CD14-positive monocyte (primary cell): Measurements from ENCODE around the gene TAF15. TPM values are rescaled to one million over a fixed set of nuclear protein-coding genes. Genes with fewer than 3 reads are reported as not detected.

ENCODE experiments used
- DNase-seq, 3 donors: peaks; one replicate each; pipeline ENCODE4 v3.0.0-alpha.2; 2011 to 2022
- H2AFZ ChIP-seq: 2 replicates; pipeline ENCODE4 v1.6.0; 2012; ENCODE audit warnings: mild to moderate bottlenecking, low read depth, low read length, inconsistent platforms; ENCODE audit not compliant: insufficient read depth, poor library complexity, severe bottlenecking
- H3K27ac ChIP-seq, 2 donors: 1 replicate in 1 of 2; 2 replicates in 1 of 2; pipeline ENCODE4 v1.5.1; 2012 to 2013; ENCODE audit warnings: low read length in 2 of 2, control low read depth in 1 of 2, inconsistent platforms in 1 of 2, low read depth in 1 of 2, mild to moderate bottlenecking in 1 of 2
- H3K27me3 ChIP-seq, 2 donors: one replicate each; pipeline versions ENCODE4 v1.6.0 to v1.6.1; 2011 to 2013; ENCODE audit warnings: low read length in 2 of 2; ENCODE audit not compliant: control insufficient read depth in 2 of 2, insufficient read depth in 2 of 2
- H3K36me3 ChIP-seq, 2 donors: replicated peaks in 1 of 2; 1 replicate in 1 of 2; 2 replicates in 1 of 2; pipeline versions ENCODE4 v1.5.1 to v1.6.1; 2012 to 2013; ENCODE audit warnings: low read length in 2 of 2, control low read depth in 1 of 2, inconsistent platforms in 1 of 2, mild to moderate bottlenecking in 1 of 2; ENCODE audit not compliant: insufficient read depth in 2 of 2, control insufficient read depth in 1 of 2
- H3K4me1 ChIP-seq, 2 donors: 1 replicate in 1 of 2; 2 replicates in 1 of 2; pipeline versions ENCODE4 v1.5.1 to v1.6.1; 2012 to 2013; ENCODE audit warnings: low read length in 2 of 2, control low read depth in 1 of 2, inconsistent platforms in 1 of 2, mild to moderate bottlenecking in 1 of 2, moderate library complexity in 1 of 2; ENCODE audit not compliant: insufficient read depth in 2 of 2, control insufficient read depth in 1 of 2
- H3K4me2 ChIP-seq: replicated peaks from 2 replicates; pipeline ENCODE3; 2012; ENCODE audit warnings: low read length, moderate library complexity, mild to moderate bottlenecking; ENCODE audit not compliant: poor library complexity, severe bottlenecking; ENCODE audit errors: extremely low read depth
- H3K4me3 ChIP-seq, 3 experiments: fragments of 200-600 bp in 1 of 3; sonication (generic) in 1 of 3; replicated peaks in 1 of 3; 1 replicate in 2 of 3; 2 replicates in 1 of 3; pipeline ENCODE4 v1.5.1; 2011 to 2013; ENCODE audit warnings: low read length in 3 of 3, mild to moderate bottlenecking in 3 of 3, control low read depth in 2 of 3, low read depth in 2 of 3, inconsistent platforms in 1 of 3, moderate library complexity in 1 of 3
- H3K79me2 ChIP-seq: 2 replicates; pipeline ENCODE4 v1.6.0; 2012; ENCODE audit warnings: mild to moderate bottlenecking, control low read depth, inconsistent platforms, low read length, moderate library complexity; ENCODE audit not compliant: insufficient read depth
- H3K9ac ChIP-seq: 2 replicates; pipeline ENCODE4 v1.6.0; 2017; ENCODE audit warnings: low read length, mild to moderate bottlenecking; ENCODE audit not compliant: insufficient read depth, poor library complexity, severe bottlenecking
- H3K9me3 ChIP-seq, 2 donors: replicated peaks in 1 of 2; 1 replicate in 1 of 2; 2 replicates in 1 of 2; pipeline versions ENCODE4 v1.5.1 to v1.6.1; 2012 to 2013; ENCODE audit warnings: low read length in 2 of 2, control low read depth in 1 of 2; ENCODE audit not compliant: control insufficient read depth in 1 of 2, insufficient read depth in 1 of 2
- H4K20me1 ChIP-seq: 2 replicates; pipeline ENCODE4 v1.6.0; 2012; ENCODE audit warnings: mild to moderate bottlenecking, low read length, control low read depth, moderate library complexity; ENCODE audit not compliant: insufficient read depth
- H3K27ac Mint-ChIP-seq, 7 donors: one replicate each; pipeline ENCODE4 v1.8.0; 2020; ENCODE audit warnings: mild to moderate bottlenecking in 7 of 7, mixed read lengths in 7 of 7, moderate library complexity in 6 of 7, inconsistent platforms in 2 of 7
- H3K27me3 Mint-ChIP-seq, 3 donors: one replicate each; pipeline ENCODE4 v1.8.0; 2021 to 2022; ENCODE audit warnings: low read depth in 3 of 3, mild to moderate bottlenecking in 3 of 3, mixed read lengths in 3 of 3, moderate library complexity in 3 of 3, inconsistent platforms in 1 of 3
- H3K36me3 Mint-ChIP-seq, 2 donors: one replicate each; pipeline ENCODE4 v1.8.0; 2020; ENCODE audit warnings: mixed read lengths in 2 of 2, inconsistent platforms in 1 of 2, mild to moderate bottlenecking in 1 of 2
- H3K4me1 Mint-ChIP-seq: one replicate; pipeline ENCODE4 v1.8.0; 2020; ENCODE audit warnings: mild to moderate bottlenecking, mixed read lengths
- H3K4me3 Mint-ChIP-seq, 2 donors: one replicate each; pipeline ENCODE4 v1.8.0; 2020; ENCODE audit warnings: mild to moderate bottlenecking in 2 of 2, mixed read lengths in 2 of 2, moderate library complexity in 1 of 2
- H3K9me3 Mint-ChIP-seq, 7 donors: one replicate each; pipeline ENCODE4 v1.8.0; 2020 to 2022; ENCODE audit warnings: mixed read lengths in 7 of 7, mild to moderate bottlenecking in 6 of 7, moderate library complexity in 6 of 7, inconsistent platforms in 2 of 7
- WGBS: methylation state at CpG from one replicate; pipeline ENCODE4 v1.1.5; 2013; ENCODE audit warnings: missing lambda C conversion rate; ENCODE audit not compliant: insufficient coverage; 5-methylcytosine and 5-hydroxymethylcytosine counted together
- intact Hi-C, 2 donors: fragments of 100-400 bp; cut with micrococcal nuclease; formaldehyde crosslinking; loops; one replicate each; pipeline versions ENCODE4 v1.15.0 to v1.15.1; 2023
- polyA plus RNA-seq, 3 donors: library from polyadenylated mRNA; depleted of rRNA in 1 of 3; unstranded in 2 of 3; stranded (reverse) in 1 of 3; fragments of 300-500 nt in 2 of 3; fragments of >200 nt in 1 of 3; fragmentation: Illumina TruSeq in 2 of 3; gene quantifications; 1 replicate in 2 of 3; 2 replicates in 1 of 3; pipeline ENCODE4 v1.2.3, GENCODE V29; 2012 to 2021
- TF ChIP-seq, protein P1 (sequence below): fragments of 200-600 bp; IDR thresholded peaks from one replicate; pipeline ENCODE4 v1.8.0; 2022; ENCODE audit warnings: antibody characterized with exemption, mild to moderate bottlenecking

The TAF15 gene
- polyA plus RNA-seq, 3 donors: 6.0 to 50.6 (median 16.3) TPM

DNA sequence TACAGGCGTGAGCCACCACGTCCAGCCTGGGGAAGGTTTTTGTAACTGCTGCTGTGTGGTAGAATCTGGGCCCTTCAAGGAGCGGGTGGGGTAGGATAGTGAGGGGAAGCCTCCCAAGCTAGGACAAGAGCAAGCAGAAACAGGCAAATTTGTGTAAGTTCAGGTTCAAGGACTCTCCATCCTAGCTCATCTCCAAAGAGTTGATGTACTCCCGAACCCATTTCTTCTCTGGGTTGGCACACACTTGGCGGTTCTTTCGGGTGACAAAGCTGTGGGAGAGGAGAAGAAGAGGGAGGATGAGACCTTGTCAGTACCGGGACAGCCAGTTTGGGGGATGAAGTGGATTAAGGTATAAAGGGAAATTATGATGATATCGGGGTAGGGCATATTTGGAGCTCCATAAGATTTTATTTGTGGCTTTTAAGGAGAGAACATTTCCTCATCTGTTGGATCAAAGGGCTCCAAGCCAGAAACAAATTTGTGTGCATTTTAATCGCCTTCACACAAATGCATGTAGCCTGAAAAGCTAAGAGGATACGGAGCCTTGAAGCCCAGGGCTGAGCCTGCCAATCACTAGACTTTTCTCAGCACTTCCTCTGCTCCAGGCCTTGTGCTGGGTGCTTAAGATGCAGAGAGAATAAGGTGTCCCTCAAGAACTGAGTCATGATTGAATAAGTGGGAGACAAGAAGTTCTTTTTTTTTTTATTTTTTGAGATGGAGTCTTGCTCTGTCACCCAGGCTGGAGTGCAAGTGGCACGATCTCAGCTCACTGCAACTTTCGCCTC lies 63.1 kb downstream of the TAF15 start:
- Histone ChIP-seq H2AFZ (no peak overlapping the region), H4K20me1 (no peaks in the 10 kb centered on the region), H3K36me3 (no peaks in the 10 kb centered on the region), H3K27ac (no peak overlapping the region), H3K27me3 (no peaks in the 10 kb centered on the region), H3K79me2 (no peaks in the 10 kb centered on the region), H3K4me3 (no peak overlapping the region), H3K4me2 (no peak overlapping the region), H3K9ac (no peak overlapping the region), H3K4me1 (peaks cover 4 to 18% of the 10 kb centered on the region in 2 donors), H3K9me3 (no peaks in the 10 kb centered on the region)
- Mint-ChIP-seq H3K4me1 (peaks cover 17% of the 10 kb centered on the region), H3K27ac (peak overlapping the region in 1 of 7 donors; percentile 42), H3K27me3 (no peaks in the 10 kb centered on the region), H3K4me3 (no peak overlapping the region), H3K9me3 (no peaks in the 10 kb centered on the region), H3K36me3 (peaks cover 0 to 2% of the 10 kb centered on the region in 2 donors)
- TF ChIP-seq, protein P1, sequence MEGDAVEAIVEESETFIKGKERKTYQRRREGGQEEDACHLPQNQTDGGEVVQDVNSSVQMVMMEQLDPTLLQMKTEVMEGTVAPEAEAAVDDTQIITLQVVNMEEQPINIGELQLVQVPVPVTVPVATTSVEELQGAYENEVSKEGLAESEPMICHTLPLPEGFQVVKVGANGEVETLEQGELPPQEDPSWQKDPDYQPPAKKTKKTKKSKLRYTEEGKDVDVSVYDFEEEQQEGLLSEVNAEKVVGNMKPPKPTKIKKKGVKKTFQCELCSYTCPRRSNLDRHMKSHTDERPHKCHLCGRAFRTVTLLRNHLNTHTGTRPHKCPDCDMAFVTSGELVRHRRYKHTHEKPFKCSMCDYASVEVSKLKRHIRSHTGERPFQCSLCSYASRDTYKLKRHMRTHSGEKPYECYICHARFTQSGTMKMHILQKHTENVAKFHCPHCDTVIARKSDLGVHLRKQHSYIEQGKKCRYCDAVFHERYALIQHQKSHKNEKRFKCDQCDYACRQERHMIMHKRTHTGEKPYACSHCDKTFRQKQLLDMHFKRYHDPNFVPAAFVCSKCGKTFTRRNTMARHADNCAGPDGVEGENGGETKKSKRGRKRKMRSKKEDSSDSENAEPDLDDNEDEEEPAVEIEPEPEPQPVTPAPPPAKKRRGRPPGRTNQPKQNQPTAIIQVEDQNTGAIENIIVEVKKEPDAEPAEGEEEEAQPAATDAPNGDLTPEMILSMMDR: no peak
- WGBS: 96% methylated on average over 9 of the region's 12 CpGs
- intact Hi-C loops: no loop called here
- DNase-seq: no peak

DNA sequence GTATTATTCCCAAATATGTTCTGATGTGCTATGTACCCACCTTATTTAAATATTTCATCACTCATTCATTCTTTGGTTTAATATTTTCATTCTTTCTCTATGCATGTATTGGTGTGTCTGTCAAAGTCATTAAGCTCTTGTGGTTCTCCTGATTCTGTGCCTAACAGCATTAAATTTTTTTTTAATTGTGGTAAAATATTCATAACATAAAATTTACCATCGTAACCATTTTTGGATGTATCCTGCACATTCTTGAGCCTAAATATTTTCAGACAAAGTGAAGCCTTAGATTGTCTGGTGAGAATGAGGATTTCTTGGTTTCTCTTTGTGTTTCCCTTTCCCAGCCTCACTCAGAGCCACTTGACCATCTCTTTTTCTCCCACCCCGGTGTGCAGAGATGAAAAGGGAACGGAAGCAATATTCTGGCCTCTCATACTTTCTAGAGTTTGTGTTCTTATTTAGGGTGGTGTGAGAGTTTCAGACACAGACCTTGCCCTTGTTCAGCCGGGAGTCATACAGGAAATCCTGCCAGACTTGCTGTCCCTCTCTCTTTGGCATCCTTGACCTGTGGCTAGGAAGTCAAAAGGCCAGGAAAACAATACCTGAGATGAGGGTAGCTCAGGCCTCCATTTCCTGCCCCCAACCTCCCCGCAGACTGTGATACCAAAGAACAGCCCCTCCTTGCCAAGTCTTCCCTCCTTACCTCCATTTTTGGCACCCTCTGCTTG lies 66.0 kb downstream of the TAF15 start:
- Histone ChIP-seq H3K9ac (no peak overlapping the region), H2AFZ (peak overlapping the region; percentile 58), H3K9me3 (no peaks in the 10 kb centered on the region), H3K27me3 (no peaks in the 10 kb centered on the region), H3K79me2 (no peaks in the 10 kb centered on the region), H3K4me2 (peak overlapping the region; percentile 4), H3K4me3 (peak overlapping the region in 1 of 3 experiments; percentile 38), H3K36me3 (no peaks in the 10 kb centered on the region), H4K20me1 (no peaks in the 10 kb centered on the region), H3K4me1 (peaks cover 10 to 24% of the 10 kb centered on the region in 2 donors), H3K27ac (no peak overlapping the region)
- 0% methylated on average over 2 of the region's 5 CpGs for WGBS
- H3K27ac Mint-ChIP-seq: no peak overlapping the region
- H3K9me3 Mint-ChIP-seq: no peaks in the 10 kb centered on the region
- H3K4me3 Mint-ChIP-seq: peak overlapping the region; percentile 25 to 64
- H3K36me3 Mint-ChIP-seq: peaks cover 0 to 2% of the 10 kb centered on the region in 2 donors
- peaks cover 23% of the 10 kb centered on the region for H3K4me1 Mint-ChIP-seq
- H3K27me3 Mint-ChIP-seq: no peaks in the 10 kb centered on the region
- TF ChIP-seq, protein P1: no peak
- intact Hi-C loops: no loop called here
- no peak for DNase-seq
